GM20431 (cell line): Measurements from ENCODE around the gene FGF21.
"Not testable (repeated sequence)": the region's sequence is repeated elsewhere in the genome, so short reads cannot be mapped to it uniquely, and the experiment has no call there.

Experiments used
- in situ Hi-C: fragments of 300-500 bp; cut with MseI, MboI; formaldehyde crosslinking; loops from one replicate; pipeline ENCODE4 v1.15.0; 2020; ENCODE audit warnings: low sequenced_read_pairs; ENCODE audit not compliant: unreplicated experiment

FGF21 gene

DNA sequence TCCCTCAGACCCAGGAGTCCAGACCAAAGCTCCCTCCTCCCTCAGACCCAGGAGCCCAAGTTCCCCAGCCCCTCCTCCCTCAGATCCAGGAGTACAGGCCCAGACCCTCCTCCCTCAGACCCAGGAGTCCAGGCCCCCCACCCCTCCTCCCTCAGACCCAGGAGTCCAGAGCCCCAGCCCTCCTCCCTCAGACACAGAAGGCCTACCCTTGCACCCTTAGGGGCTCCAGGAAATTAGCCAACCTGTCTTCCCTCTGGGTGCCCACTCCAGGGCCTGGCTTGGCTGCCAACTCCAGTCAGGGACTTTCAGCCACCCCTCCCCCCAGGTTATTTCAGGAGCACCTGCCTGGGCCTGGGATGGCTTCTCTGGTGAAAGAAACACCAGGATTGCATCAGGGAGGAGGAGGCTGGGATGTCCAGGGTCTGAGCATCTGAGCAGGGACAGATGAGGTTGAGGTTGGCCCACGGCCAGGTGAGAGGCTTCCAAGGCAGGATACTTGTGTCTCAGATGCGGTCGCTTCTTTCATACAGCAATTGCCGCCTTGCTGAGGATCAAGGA, at the start of gene FGF21:
Gene FGF21 (plus strand): TSS at position 441 of the 558 bp plus-strand sequence. CDS start 713 bp downstream, outside the sequence.
- in situ Hi-C loops, result no loop called here

- in situ Hi-C loops, result no loop called here
These were observed 46.9 kb upstream of the FGF21 start for GRCh38 chr19:48708471-48708870.

GRCh38 chr19:48711106-48711662, 44.1 kb upstream of the FGF21 start:
- in situ Hi-C loops, result no loop called here

- in situ Hi-C loops, result no loop called here
These were observed 42.1 kb upstream of the FGF21 start for GRCh38 chr19:48713041-48713863.

GRCh38 chr19:48713864-48714755, 41.2 kb upstream of the FGF21 start:
- in situ Hi-C loops, result no loop called here

DNA sequence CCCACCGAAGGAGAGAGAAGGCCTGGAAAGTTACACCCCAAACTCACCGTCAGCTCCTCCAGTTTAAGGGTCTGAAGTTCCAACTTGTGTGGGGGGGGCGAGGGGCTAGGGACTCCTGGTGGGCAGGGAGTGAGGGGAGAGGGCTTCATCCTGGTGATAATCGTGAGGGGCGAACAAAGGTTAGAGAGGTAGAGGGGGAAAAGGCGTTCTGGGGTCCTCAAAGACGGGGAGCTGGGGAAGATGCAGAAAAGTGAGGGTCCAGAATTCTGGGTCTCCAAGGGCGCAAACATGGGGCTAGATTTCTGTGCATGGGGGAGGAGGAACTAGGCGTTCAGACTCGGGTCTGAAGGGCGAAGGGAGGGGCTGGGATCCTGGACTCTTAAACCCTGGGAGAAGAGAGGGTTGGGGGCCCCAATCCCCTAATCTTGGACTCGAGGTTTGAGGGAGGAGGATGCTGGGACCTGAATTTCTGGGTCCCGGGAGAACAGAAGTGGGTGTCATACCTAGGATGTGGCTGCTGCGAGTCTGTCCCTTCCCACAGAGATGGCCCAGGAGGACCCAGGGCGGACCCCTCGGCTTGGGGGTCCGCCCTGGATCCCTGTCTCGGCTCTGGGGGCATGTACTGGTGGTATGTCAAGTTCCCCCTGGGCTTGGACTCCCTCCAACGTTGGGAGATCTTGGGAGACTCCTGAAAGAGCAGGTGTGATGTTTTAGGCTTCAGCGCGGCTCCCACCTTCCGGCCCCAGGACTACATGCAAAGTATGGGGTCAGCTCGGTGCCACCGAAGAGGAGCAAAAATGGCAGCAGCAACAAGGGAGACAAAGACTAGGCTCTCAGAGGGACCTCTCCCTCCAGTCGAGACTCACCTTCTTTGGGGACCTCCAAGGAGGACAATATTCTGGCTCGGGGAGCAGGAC, 40.3 kb upstream of the FGF21 start:
- in situ Hi-C loops, result no loop called here

DNA sequence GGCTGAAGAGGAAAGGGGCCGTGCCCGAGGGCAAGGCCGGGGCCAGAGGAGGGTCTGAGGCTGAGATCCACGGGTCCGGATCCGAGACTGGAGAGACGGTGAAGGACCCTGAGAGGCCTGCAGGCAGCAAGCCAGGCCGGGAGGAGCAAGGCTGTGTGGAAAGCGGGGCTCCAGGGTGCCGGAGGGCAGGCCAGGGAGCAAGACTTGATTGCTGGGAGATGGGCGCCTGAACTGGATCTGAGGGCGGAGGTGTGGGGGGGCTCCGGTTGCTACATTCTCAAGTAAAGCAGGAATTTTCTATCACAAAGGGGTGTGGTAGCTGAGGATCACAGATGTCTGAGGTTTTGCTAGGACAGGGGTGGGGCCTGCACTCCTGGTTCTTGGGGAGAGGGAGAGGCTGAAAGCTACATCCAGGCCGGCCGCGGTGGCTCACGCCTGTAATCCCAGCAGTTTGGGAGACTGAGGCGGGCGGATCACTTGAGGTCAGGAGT, 39.6 kb upstream of the FGF21 start:
- in situ Hi-C loops, result no loop called here

- in situ Hi-C loops, result no loop called here
These were observed 38.6 kb upstream of the FGF21 start for GRCh38 chr19:48716562-48717291.

GRCh38 chr19:48718106-48718505, 37.2 kb upstream of the FGF21 start:
- in situ Hi-C loops, result not testable (repeated sequence)

GRCh38 chr19:48718711-48719231, 36.6 kb upstream of the FGF21 start:
- in situ Hi-C loops, result no loop called here

DNA sequence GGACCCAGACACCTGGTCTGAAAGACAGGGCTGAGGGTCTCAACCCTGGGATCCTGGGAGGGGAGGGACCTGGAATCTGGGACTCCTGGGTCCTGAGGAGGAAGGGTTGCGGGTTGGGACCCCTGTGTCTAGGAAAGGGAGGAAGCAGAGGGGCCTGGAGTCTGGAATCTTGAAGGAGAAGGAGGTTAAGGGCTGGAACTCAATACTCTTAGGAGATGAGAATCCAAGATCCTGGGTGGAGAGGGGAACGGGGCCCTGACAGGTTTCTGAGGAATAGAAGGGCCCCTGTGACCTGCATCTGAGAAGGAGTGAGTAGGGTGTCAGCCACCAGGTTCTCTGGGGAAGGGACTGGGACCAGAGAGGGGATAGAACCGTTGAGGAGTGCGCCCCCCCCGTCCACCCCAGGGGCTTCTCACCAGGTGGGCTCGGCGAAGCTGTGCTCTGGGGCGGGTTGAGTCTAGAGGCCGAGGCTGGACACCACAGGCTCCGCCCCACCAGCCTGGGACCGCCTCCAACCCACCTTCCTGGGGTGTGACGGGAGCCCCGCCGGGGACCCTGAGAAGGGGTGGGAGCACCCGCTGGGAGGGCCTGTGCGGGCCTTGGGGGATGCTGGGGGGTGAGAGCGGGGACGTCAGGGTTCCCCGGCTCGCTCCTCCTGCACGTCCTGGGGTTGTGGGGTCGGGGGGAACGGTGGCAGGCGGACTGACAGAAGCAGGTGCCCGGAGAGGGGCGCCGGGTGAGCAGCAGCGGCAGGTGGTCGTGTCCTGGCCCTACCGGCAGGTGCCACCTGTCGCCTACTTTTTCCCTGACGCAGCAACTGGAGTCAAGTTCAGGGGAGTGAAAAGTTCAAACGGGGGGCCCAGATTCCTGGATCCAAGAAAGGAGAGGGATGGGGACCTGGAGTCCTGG, 35.8 kb upstream of the FGF21 start, which contains the start of gene MAMSTR:
Gene MAMSTR (minus strand): TSS at position 463 of the 909 bp plus-strand sequence. CDS start 694 bp downstream, outside the sequence.
- in situ Hi-C loops, result no loop called here

GRCh38 chr19:48720251-48720612, 35.1 kb upstream of the FGF21 start:
- in situ Hi-C loops, result no loop called here

DNA sequence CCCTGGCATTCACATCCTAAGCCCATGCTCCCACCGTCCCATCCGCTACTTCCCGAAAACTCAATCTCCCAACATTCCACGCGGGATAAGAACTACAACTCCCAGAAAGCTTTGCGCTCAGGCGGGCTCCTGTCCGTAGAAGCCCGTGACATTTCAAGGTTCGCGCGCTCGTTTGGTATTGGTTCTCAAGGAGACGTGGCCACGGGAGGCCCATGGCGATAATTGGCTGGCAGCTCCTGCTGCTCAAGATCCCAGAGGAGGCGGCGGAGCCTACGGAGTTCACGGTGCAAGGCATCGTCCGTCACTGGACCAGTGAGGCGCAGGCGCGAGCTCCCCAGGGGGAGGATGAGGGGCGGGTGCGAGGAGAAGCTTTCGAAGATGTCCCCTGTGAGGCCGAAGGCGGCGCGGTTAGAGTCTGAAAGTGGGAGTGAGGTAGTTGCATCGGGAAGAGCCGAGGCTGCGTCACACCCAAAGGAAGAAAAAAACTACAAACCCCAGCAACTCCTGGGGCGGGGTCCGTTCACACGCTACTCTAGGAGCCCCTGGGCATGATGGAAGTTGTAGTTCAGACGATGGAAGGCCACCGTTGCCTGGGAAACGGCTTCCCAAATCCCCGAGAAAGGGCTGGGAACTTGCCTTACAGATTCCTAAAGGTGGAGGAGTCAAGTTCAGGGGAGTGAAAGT, 34.6 kb upstream of the FGF21 start:
- in situ Hi-C loops, result no loop called here

DNA sequence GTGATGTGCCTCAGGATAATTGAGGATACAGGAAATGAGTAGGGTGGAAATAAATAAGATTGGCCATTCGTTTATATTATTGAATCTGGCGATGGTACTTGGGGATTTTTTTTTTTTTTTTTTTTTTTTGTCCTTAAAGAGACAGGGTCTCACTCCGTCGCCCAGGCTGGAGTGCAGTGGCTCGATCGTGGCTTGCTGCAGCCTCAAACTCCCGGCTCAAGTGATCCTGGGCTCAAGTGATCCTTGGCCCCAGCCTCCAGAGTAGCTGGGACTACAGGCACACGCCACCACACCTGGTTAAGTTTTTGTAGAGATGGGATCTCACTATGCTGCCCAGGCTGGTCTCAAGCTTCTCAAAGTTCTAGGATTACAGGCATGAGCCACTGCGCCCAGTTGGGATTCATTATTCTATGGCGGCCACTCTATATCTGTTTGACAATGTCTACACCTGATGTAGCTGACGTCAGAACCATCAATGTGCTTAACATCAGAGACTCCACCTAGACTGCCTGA, 33.1 kb upstream of the FGF21 start:
- in situ Hi-C loops, result no loop called here

- in situ Hi-C loops, result no loop called here
These were observed 30.2 kb upstream of the FGF21 start for GRCh38 chr19:48724796-48725753.
